Measurements from ENCODE around the gene BMAL1. TPM values are rescaled to one million over a fixed set of nuclear protein-coding genes. Genes with fewer than 3 reads are reported as not detected.

The BMAL1 gene
- total and polyA plus RNA-seq, 11 donors: 5.7 to 18.2 (median 11.7) TPM

GRCh38 chr11:13310443-13310842, 32.9 kb downstream of the BMAL1 start:
- Histone ChIP-seq H3K27ac (no peak overlapping the region), H3K4me3 (no peak overlapping the region), H3K27me3 (no peaks in the 10 kb centered on the region), H3K4me1 (peaks cover 3 to 56% (median 28%) of the 10 kb centered on the region in 12 donors), H3K36me3 (peaks cover 0 to 16% (median 0%) of the 10 kb centered on the region in 9 donors), H3K9me3 (no peaks in the 10 kb centered on the region)
- TF ChIP-seq POLR2A (IDR thresholded peaks at IDR 0.05): no peak
- TF ChIP-seq CTCF (IDR thresholded peaks at IDR 0.05): no peak
- no peak for DNase-seq
- ATAC-seq: no peak
- WGBS, 4 donors: 70 to 78% (median 77%) methylated on average over 6 of the region's 6 CpGs
- intact Hi-C loops (cut with DNase I): loop anchor here in 1 of 10 donors (5.0 kb wide), 1 partner anchor 33 kb away; the partner anchor contains the start of gene BMAL1

GRCh38 chr11:13311570-13311969, 34.0 kb downstream of the BMAL1 start:
- H3K4me3 ChIP-seq: no peak overlapping the region
- DNase-seq (no peak), ATAC-seq (no peak)
- H3K9me3 ChIP-seq: no peaks in the 10 kb centered on the region
- peaks cover 0 to 16% (median 0%) of the 10 kb centered on the region in 9 donors for H3K36me3 ChIP-seq
- TF ChIP-seq POLR2A (IDR thresholded peaks at IDR 0.05) (no peak), CTCF (IDR thresholded peaks at IDR 0.05) (no peak)
- WGBS, 4 donors: 91 to 97% (median 93%) methylated on average over 3 of the region's 3 CpGs
- intact Hi-C loops (cut with DNase I): loop anchor here in 1 of 10 donors (5.0 kb wide), 1 partner anchor 34 kb away; the partner anchor contains the start of gene BMAL1
- no peak overlapping the region for H3K27ac ChIP-seq
- H3K27me3 ChIP-seq: no peaks in the 10 kb centered on the region
- peaks cover 0 to 55% (median 27%) of the 10 kb centered on the region in 12 donors for H3K4me1 ChIP-seq

- DNase-seq: no peak
- Histone ChIP-seq H3K27me3 (no peaks in the 10 kb centered on the region), H3K4me3 (no peak overlapping the region), H3K27ac (no peak overlapping the region), H3K9me3 (no peaks in the 10 kb centered on the region), H3K36me3 (peaks cover 0 to 16% (median 0%) of the 10 kb centered on the region in 9 donors), H3K4me1 (peaks cover 0 to 58% (median 28%) of the 10 kb centered on the region in 12 donors)
- no peak for TF ChIP-seq CTCF (IDR thresholded peaks at IDR 0.05)
- no peak for TF ChIP-seq POLR2A (IDR thresholded peaks at IDR 0.05)
- WGBS, 4 donors: 88 to 91% (median 89%) methylated on average over 16 of the region's 16 CpGs
- intact Hi-C loops (cut with DNase I): loop anchor here in 1 of 10 donors (5.0 kb wide), 1 partner anchor 36 kb away; the partner anchor contains the start of gene BMAL1
- ATAC-seq: peak in 3 of 4 donors; percentile 23 to 33 (median 24)
These were observed 35.6 kb downstream of the BMAL1 start for GRCh38 chr11:13313005-13313819.

- Histone ChIP-seq H3K27me3 (no peaks in the 10 kb centered on the region), H3K4me1 (peaks cover 0 to 73% (median 39%) of the 10 kb centered on the region in 12 donors), H3K4me3 (no peak overlapping the region), H3K36me3 (peaks cover 0 to 15% (median 0%) of the 10 kb centered on the region in 9 donors), H3K9me3 (no peaks in the 10 kb centered on the region), H3K27ac (no peak overlapping the region)
- no peak for DNase-seq
- ATAC-seq: no peak
- intact Hi-C loops (cut with DNase I): loop anchor here in 1 of 10 donors (5.0 kb wide), 1 partner anchor 38 kb away; the partner anchor contains the start of gene BMAL1
- 75 to 85% (median 82%) methylated on average over 2 of the region's 2 CpGs for WGBS, 4 donors
- TF ChIP-seq CTCF (IDR thresholded peaks at IDR 0.05) (no peak), POLR2A (IDR thresholded peaks at IDR 0.05) (no peak)
These were observed 37.2 kb downstream of the BMAL1 start for GRCh38 chr11:13314676-13315394.
